Mucosa of rectum (tissue), 2 donors: Measurements from ENCODE around the gene PARP12.

Experiments
- H3K27ac ChIP-seq, 2 donors: one replicate each; pipeline ENCODE4 v1.7.0; 2013; ENCODE audit warnings: inconsistent platforms in 2 of 2, low read depth in 2 of 2, low read length in 2 of 2
- H3K27me3 ChIP-seq, 2 donors: one replicate each; pipeline ENCODE4 v1.7.0; 2013; ENCODE audit warnings: low read length in 2 of 2; ENCODE audit not compliant: control insufficient read depth in 2 of 2, insufficient read depth in 2 of 2
- H3K36me3 ChIP-seq, 2 donors: one replicate each; pipeline ENCODE4 v1.7.0; 2013; ENCODE audit warnings: low read length in 2 of 2; ENCODE audit not compliant: control insufficient read depth in 2 of 2, insufficient read depth in 2 of 2
- H3K4me1 ChIP-seq, 2 donors: one replicate each; pipeline ENCODE4 v1.7.0; 2013; ENCODE audit warnings: low read length in 2 of 2, mild to moderate bottlenecking in 1 of 2; ENCODE audit not compliant: control insufficient read depth in 2 of 2, insufficient read depth in 2 of 2
- H3K4me3 ChIP-seq, 2 donors: one replicate each; pipeline ENCODE4 v1.7.0; 2013; ENCODE audit warnings: low read length in 2 of 2
- H3K9ac ChIP-seq, 2 donors: one replicate each; pipeline ENCODE4 v1.7.0; 2013; ENCODE audit warnings: low read length in 2 of 2, low read depth in 1 of 2, mild to moderate bottlenecking in 1 of 2
- H3K9me3 ChIP-seq, 2 donors: one replicate each; pipeline ENCODE4 v1.7.0; 2013; ENCODE audit warnings: low read length in 2 of 2; ENCODE audit not compliant: control insufficient read depth in 2 of 2
- donor health status: healthy.
- donor health status: Normal muscosa, but diverticular disease.

The PARP12 gene

GRCh38 chr7:140039066-140039465, 23.7 kb downstream of the PARP12 start:
- Histone ChIP-seq H3K36me3 (peaks cover 33 to 56% of the 10 kb centered on the region in 2 donors), H3K27me3 (no peaks in the 10 kb centered on the region), H3K9me3 (no peaks in the 10 kb centered on the region), H3K4me3 (no peak overlapping the region), H3K4me1 (no peaks in the 10 kb centered on the region), H3K9ac (no peak overlapping the region), H3K27ac (no peak overlapping the region)

- Histone ChIP-seq H3K9ac (no peak overlapping the region), H3K9me3 (no peaks in the 10 kb centered on the region), H3K27ac (no peak overlapping the region), H3K4me1 (no peaks in the 10 kb centered on the region), H3K27me3 (no peaks in the 10 kb centered on the region), H3K4me3 (no peak overlapping the region), H3K36me3 (peaks cover 41 to 57% of the 10 kb centered on the region in 2 donors)
Observed at GRCh38 chr7:140036224-140036962, 26.4 kb downstream of the PARP12 start.

GRCh38 chr7:140035400-140036223, 27.1 kb downstream of the PARP12 start:
- no peaks in the 10 kb centered on the region for H3K4me1 ChIP-seq
- H3K27ac ChIP-seq: no peak overlapping the region
- peaks cover 35 to 52% of the 10 kb centered on the region in 2 donors for H3K36me3 ChIP-seq
- H3K27me3 ChIP-seq: no peaks in the 10 kb centered on the region
- no peak overlapping the region for H3K4me3 ChIP-seq
- H3K9me3 ChIP-seq: no peaks in the 10 kb centered on the region
- H3K9ac ChIP-seq: no peak overlapping the region

- H3K4me1 ChIP-seq: no peaks in the 10 kb centered on the region
- no peaks in the 10 kb centered on the region for H3K27me3 ChIP-seq
- no peak overlapping the region for H3K4me3 ChIP-seq
- no peak overlapping the region for H3K27ac ChIP-seq
- no peak overlapping the region for H3K9ac ChIP-seq
- no peaks in the 10 kb centered on the region for H3K9me3 ChIP-seq
- H3K36me3 ChIP-seq: peaks cover 29 to 43% of the 10 kb centered on the region in 2 donors
Observed at GRCh38 chr7:140034421-140034820, 28.3 kb downstream of the PARP12 start.

GRCh38 chr7:140033779-140034363, 28.9 kb downstream of the PARP12 start:
- H3K9ac ChIP-seq: no peak overlapping the region
- no peak overlapping the region for H3K4me3 ChIP-seq
- H3K4me1 ChIP-seq: no peaks in the 10 kb centered on the region
- H3K36me3 ChIP-seq: peaks cover 28 to 39% of the 10 kb centered on the region in 2 donors
- H3K27me3 ChIP-seq: no peaks in the 10 kb centered on the region
- H3K27ac ChIP-seq: no peak overlapping the region
- H3K9me3 ChIP-seq: no peaks in the 10 kb centered on the region

- H3K9me3 ChIP-seq: no peaks in the 10 kb centered on the region
- no peak overlapping the region for H3K4me3 ChIP-seq
- no peak overlapping the region for H3K27ac ChIP-seq
- no peak overlapping the region for H3K9ac ChIP-seq
- H3K36me3 ChIP-seq: peaks cover 24 to 39% of the 10 kb centered on the region in 2 donors
- no peaks in the 10 kb centered on the region for H3K27me3 ChIP-seq
- no peaks in the 10 kb centered on the region for H3K4me1 ChIP-seq
Observed at GRCh38 chr7:140033036-140033435, 29.7 kb downstream of the PARP12 start.

GRCh38 chr7:140031364-140031763, 31.4 kb downstream of the PARP12 start:
- H3K9me3 ChIP-seq: no peaks in the 10 kb centered on the region
- H3K4me1 ChIP-seq: no peaks in the 10 kb centered on the region
- no peak overlapping the region for H3K4me3 ChIP-seq
- peaks cover 29 to 44% of the 10 kb centered on the region in 2 donors for H3K36me3 ChIP-seq
- no peak overlapping the region for H3K9ac ChIP-seq
- H3K27ac ChIP-seq: no peak overlapping the region
- no peaks in the 10 kb centered on the region for H3K27me3 ChIP-seq

GRCh38 chr7:140029072-140029471, 33.7 kb downstream of the PARP12 start:
- Histone ChIP-seq H3K9me3 (no peaks in the 10 kb centered on the region), H3K4me1 (no peaks in the 10 kb centered on the region), H3K27me3 (no peaks in the 10 kb centered on the region), H3K36me3 (peaks cover 42 to 54% of the 10 kb centered on the region in 2 donors), H3K27ac (no peak overlapping the region), H3K4me3 (no peak overlapping the region), H3K9ac (no peak overlapping the region)

GRCh38 chr7:140028311-140028710, 34.4 kb downstream of the PARP12 start:
- H3K27me3 ChIP-seq: no peaks in the 10 kb centered on the region

GRCh38 chr7:140027858-140028257, 34.9 kb downstream of the PARP12 start:
- Histone ChIP-seq H3K4me1 (no peaks in the 10 kb centered on the region), H3K36me3 (peaks cover 41 to 50% of the 10 kb centered on the region in 2 donors), H3K9me3 (no peaks in the 10 kb centered on the region), H3K27me3 (no peaks in the 10 kb centered on the region), H3K4me3 (no peak overlapping the region), H3K27ac (no peak overlapping the region), H3K9ac (no peak overlapping the region)

More at GRCh38 chr7:140028311-140028710, 34.4 kb downstream of the PARP12 start:
- no peak overlapping the region for H3K27ac ChIP-seq
- peaks cover 43 to 51% of the 10 kb centered on the region in 2 donors for H3K36me3 ChIP-seq
- no peak overlapping the region for H3K9ac ChIP-seq
- H3K4me3 ChIP-seq: no peak overlapping the region
- no peaks in the 10 kb centered on the region for H3K4me1 ChIP-seq
- H3K9me3 ChIP-seq: no peaks in the 10 kb centered on the region
